Mucosa of gallbladder (tissue), 1 donor: ENCODE measurements around the gene TEKT4. TPM values are rescaled to one million over a fixed set of nuclear protein-coding genes. Genes with fewer than 3 reads are reported as not detected.
"Not testable (repeated sequence)": the region's sequence is repeated elsewhere in the genome, so short reads cannot be mapped to it uniquely, and the experiment has no call there.

Source experiments
- DNase-seq: peaks from one replicate; pipeline ENCODE4 v3.0.0-alpha.2; 2020; ENCODE audit warnings: low spot score
- total RNA-seq: library from RNA; stranded (reverse); gene quantifications from one replicate; pipeline ENCODE4 v1.2.1, GENCODE V29; 2021
- donor health status: DM: no; HTN: no; CAD: no.

Gene TEKT4
- total RNA-seq, 1 donor from 2014 or later: 0.14 TPM

DNA sequence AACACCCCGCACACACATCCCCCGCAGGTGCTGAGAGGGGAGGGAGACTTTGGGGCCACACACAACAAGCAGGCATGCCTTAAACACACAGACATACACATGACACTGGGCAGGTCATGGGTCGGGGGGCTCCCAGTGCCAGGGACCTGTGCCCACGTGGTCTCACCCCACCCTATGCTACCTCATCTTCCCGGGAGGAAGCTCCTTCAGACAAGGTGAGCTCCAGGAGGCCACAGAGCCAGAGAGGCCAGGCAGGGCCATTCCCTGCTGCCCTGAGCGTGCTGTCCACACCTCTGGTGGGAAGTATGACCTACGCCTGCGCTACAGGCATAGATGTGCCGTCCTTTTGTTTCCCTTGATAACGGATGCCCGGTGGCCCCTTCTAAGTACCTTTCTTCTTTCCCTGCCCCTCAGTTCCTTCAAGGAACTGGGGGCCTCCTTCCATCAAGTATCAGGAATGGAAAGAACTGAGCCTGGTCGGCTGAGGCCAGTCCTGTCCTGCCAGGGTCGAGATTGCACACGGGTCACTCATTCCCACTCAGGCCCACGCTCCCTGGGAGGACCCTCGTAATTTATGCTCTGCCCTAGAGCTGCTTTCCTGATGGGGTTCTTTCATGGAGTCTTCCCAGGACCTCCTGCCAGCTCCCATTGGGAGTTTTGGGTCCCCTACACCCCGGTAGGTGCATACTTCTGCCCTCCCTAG is 4.7 kb downstream of the TEKT4 start:
- DNase-seq: no peak

GRCh38 chr2:94876523-94876863 is 5.3 kb downstream of the TEKT4 start:
- DNase-seq: no peak

DNA sequence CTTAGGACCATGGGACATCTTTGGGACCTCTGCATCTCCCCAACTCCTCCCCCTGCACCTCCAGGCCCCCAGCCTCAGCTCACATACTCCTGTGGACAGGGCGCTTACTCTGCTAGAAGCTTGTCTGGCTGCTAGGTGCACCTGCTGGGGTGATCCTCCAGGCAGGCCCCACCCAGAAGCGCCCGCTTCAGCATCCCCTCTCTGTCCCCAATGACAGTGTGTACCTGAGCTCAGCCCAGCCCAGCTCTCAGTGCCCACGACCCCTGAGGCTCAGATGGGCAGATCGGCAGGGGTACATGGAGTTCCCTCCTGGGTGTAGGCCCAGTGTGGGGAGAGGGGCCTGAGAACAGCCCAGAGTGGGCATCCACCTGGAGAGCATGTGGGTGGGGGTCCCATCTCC is 5.9 kb downstream of the TEKT4 start:
- no peak for DNase-seq

DNA sequence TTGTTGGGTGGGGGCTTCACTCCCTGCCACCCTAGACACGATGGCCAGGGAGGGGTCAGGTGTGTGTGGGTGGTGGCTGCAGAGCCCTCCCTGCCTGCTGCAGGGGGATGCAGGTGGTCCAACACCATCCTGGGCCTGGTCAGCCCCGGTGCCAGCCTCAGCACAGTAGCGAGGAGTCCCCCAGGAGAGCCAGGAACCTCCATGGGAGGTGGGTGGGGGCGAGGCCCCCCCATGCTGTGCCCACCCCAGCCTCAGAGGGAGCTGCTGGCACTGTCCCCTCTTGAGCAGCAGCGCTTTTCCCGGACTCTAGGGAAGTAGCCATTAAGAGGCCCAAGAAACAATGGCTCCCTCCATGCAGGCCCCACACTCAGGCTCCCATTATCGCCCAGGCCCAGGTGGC is 7.3 kb downstream of the TEKT4 start:
- not testable (repeated sequence) for DNase-seq

- no peak for DNase-seq
These were observed 8.2 kb downstream of the TEKT4 start for GRCh38 chr2:94879314-94879981.

GRCh38 chr2:94879982-94880377 is 8.8 kb downstream of the TEKT4 start:
- no peak for DNase-seq

- no peak for DNase-seq
These were observed 9.3 kb downstream of the TEKT4 start for GRCh38 chr2:94880507-94880906.

- DNase-seq: no peak
These were observed 9.8 kb downstream of the TEKT4 start for GRCh38 chr2:94881070-94881469.

DNA sequence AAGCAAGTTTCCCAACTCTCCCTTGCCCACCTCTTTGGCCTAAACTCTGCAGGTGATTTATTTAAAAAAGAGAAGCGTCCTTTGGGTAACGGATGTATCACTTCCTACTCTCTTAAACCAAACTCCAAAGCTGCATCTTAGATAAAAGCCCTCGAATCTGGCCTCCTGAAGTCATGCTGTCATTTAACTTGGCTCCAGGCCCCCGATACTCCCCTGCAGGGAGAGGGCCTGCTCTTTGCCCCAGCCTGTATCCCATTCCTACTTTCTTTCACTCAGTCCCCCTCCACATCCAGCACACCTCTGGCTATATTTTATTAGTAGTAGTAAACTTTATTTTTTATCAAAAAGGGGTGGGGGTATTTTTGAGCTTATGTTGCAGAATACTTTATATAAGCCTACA is 19.0 kb downstream of the TEKT4 start:
- no peak for DNase-seq

- DNase-seq: not testable (repeated sequence)
These were observed 24.0 kb downstream of the TEKT4 start for GRCh38 chr2:94895273-94895672.

GRCh38 chr2:94906976-94907375 is 35.7 kb downstream of the TEKT4 start:
- not testable (repeated sequence) for DNase-seq

DNA sequence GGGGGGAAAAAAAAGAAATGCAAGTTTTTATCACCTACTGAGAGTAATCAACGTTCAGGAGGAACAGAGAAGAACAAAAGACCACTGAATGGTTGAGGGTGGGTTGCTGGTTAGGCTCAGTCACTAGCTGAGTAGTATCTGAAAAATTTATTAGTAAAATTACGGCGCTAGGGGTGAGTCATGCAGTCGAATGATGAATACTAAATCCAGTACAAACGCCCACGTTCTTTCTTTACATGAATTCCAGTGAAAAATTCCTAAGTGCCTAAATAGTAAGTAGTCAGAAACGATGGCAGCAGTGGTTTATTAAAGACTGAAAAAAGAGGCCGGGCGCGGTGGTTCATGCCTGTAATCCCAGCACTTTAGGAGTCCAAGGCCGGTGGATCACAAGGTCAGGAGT is 52.0 kb downstream of the TEKT4 start:
- DNase-seq: no peak

GRCh38 chr2:94924999-94925398 is 53.8 kb downstream of the TEKT4 start:
- DNase-seq: not testable (repeated sequence)

Other genes starting within 250 kb of the TEKT4 start
- 2.9 TPM for gene MAL, start 154.3 kb downstream of the TEKT4 start, total RNA-seq